ENCODE results near the gene GRIN2C. TPM values are rescaled to one million over a fixed set of nuclear protein-coding genes. Genes with fewer than 3 reads are reported as not detected.
A peak's percentile ranks its signal among the peaks of the same experiment; 100 is the strongest.

The GRIN2C gene
- total and polyA plus RNA-seq, 7 donors: 0.22 to 0.49 TPM; not detected in 5

GRCh38 chr17:74824961-74825627 is 34.6 kb downstream of the GRIN2C start:
- Histone ChIP-seq H3K36me3 (peaks cover 0 to 14% (median under 1%) of the 10 kb centered on the region in 4 donors), H3K4me3 (no peak overlapping the region), H3K27ac (no peak overlapping the region), H3K4me1 (peaks cover 0 to 12% (median 0%) of the 10 kb centered on the region in 4 donors), H3K27me3 (no peaks in the 10 kb centered on the region), H3K9me3 (no peaks in the 10 kb centered on the region)
- TF ChIP-seq POLR2A (IDR thresholded peaks at IDR 0.05) (no peak), EP300 (IDR thresholded peaks at IDR 0.05) (no peak), POLR2AphosphoS5 (IDR thresholded peaks at IDR 0.05) (no peak)
- TF ChIP-seq, protein P1, sequence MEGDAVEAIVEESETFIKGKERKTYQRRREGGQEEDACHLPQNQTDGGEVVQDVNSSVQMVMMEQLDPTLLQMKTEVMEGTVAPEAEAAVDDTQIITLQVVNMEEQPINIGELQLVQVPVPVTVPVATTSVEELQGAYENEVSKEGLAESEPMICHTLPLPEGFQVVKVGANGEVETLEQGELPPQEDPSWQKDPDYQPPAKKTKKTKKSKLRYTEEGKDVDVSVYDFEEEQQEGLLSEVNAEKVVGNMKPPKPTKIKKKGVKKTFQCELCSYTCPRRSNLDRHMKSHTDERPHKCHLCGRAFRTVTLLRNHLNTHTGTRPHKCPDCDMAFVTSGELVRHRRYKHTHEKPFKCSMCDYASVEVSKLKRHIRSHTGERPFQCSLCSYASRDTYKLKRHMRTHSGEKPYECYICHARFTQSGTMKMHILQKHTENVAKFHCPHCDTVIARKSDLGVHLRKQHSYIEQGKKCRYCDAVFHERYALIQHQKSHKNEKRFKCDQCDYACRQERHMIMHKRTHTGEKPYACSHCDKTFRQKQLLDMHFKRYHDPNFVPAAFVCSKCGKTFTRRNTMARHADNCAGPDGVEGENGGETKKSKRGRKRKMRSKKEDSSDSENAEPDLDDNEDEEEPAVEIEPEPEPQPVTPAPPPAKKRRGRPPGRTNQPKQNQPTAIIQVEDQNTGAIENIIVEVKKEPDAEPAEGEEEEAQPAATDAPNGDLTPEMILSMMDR (IDR thresholded peaks at IDR 0.05): no peak
- DNase-seq: no peak
- 83 to 89% methylated on average over 11 of the region's 11 CpGs for WGBS, 2 donors
- intact Hi-C loops (cut with DNase I): no loop called here

- Histone ChIP-seq H3K27ac (peak overlapping the region in 3 of 4 donors; percentile 32 to 48 (median 45)), H3K4me1 (peaks cover 0 to 12% (median 0%) of the 10 kb centered on the region in 4 donors), H3K36me3 (peaks cover 0 to 17% (median 3%) of the 10 kb centered on the region in 4 donors), H3K9me3 (no peaks in the 10 kb centered on the region), H3K4me3 (no peak overlapping the region), H3K27me3 (no peaks in the 10 kb centered on the region)
- no peak for TF ChIP-seq POLR2A (IDR thresholded peaks at IDR 0.05)
- TF ChIP-seq, protein P1 (IDR thresholded peaks at IDR 0.05): no peak
- no peak for TF ChIP-seq EP300 (IDR thresholded peaks at IDR 0.05)
- TF ChIP-seq POLR2AphosphoS5 (IDR thresholded peaks at IDR 0.05): no peak
- intact Hi-C loops (cut with DNase I): no loop called here
- DNase-seq: no peak
- WGBS, 2 donors: 78 to 89% methylated on average over 12 of the region's 12 CpGs
Measured at GRCh38 chr17:74822939-74823367, 36.7 kb downstream of the GRIN2C start.

DNA sequence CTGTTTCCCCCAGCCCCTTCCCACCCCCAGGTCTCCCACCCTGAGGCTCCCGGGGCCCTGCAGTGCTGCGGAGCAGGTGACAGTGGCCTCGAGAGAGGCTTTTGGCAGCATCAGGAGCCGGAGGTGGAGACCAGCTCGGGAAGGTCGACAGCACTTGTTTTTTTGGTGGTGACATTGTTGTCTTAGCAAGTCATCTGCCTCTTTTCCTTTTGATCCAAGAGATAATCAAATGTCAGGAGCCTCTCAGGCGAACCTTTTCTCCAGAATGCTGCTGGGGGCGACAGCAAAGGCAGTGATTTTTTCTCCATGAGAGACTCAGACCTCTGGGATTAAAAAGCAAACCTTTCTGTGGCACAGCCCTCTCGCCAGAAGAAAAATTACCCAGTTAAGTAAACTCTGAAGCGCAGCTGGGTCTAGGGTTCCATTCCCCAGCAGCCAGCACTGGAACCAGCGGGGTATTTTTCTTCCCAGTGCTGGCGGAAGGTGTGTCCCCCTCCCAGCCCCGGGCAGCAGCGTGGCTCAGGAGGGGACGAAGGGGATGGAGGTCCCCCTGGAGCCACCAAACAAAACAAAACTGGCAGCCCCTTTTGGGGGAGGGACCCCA is 37.2 kb downstream of the GRIN2C start:
- 88 to 91% methylated on average over 15 of the region's 15 CpGs for WGBS, 2 donors
- H3K4me3 ChIP-seq: no peak overlapping the region
- peaks cover 0 to 12% (median 0%) of the 10 kb centered on the region in 4 donors for H3K4me1 ChIP-seq
- H3K27me3 ChIP-seq: no peaks in the 10 kb centered on the region
- DNase-seq: no peak
- no peaks in the 10 kb centered on the region for H3K9me3 ChIP-seq
- TF ChIP-seq POLR2A (IDR thresholded peaks at IDR 0.05) (no peak), POLR2AphosphoS5 (IDR thresholded peaks at IDR 0.05) (no peak), EP300 (IDR thresholded peaks at IDR 0.05) (no peak)
- TF ChIP-seq, protein P1 (IDR thresholded peaks at IDR 0.05): no peak
- H3K36me3 ChIP-seq: peaks cover 0 to 17% (median 3%) of the 10 kb centered on the region in 4 donors
- peak overlapping the region in 3 of 4 donors; percentile 32 to 48 (median 45) for H3K27ac ChIP-seq
- intact Hi-C loops (cut with DNase I): no loop called here

DNA sequence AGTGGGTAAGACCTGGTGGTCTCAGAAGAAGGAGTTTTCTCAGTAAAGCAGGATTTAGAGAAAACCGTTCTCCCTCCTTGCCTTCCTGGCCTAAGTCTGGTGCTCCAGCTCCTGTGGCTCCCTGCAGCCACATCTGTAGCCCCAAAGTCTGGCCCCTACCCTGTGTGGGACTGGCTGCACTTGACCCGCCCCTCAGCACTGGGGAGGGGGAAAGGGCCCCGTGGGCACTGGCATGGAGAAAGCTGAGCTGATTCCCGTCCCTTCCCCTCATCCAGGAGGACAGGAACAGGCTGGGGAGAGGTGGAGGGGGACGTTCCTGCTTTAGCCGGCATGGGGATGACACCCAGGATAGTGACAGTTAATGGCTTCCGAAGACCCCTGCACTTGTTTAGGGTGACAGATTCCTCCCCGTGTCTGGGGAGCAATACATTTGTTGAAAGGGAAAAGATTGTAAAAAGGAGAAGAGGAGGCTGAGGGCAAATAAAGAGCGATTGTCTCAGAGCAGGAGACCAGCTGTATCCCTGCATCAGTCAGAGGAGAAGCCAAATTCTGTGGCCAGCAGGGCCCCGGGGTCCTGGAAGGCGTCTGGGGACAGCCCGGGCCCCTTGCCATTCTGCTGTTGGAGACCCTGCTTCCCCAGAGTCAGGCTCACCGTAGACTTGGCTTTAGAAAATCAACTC is 37.9 kb downstream of the GRIN2C start:
- no peak for DNase-seq
- 85 to 89% methylated on average over 13 of the region's 13 CpGs for WGBS, 2 donors
- Histone ChIP-seq H3K4me3 (no peak overlapping the region), H3K27ac (peak overlapping the region in 3 of 4 donors; percentile 32 to 48 (median 45)), H3K27me3 (no peaks in the 10 kb centered on the region), H3K36me3 (peaks cover 0 to 24% (median 3%) of the 10 kb centered on the region in 4 donors), H3K4me1 (peaks cover 0 to 12% (median 0%) of the 10 kb centered on the region in 4 donors), H3K9me3 (no peaks in the 10 kb centered on the region)
- intact Hi-C loops (cut with DNase I): no loop called here
- TF ChIP-seq, protein P1 (IDR thresholded peaks at IDR 0.05): no peak
- TF ChIP-seq POLR2AphosphoS5 (IDR thresholded peaks at IDR 0.05): no peak
- no peak for TF ChIP-seq EP300 (IDR thresholded peaks at IDR 0.05)
- no peak for TF ChIP-seq POLR2A (IDR thresholded peaks at IDR 0.05)

Measured in sigmoid colon (tissue), 7 donors.